CD4-positive, alpha-beta T cell (primary cell): ENCODE data around the gene KLRK1. TPM values are rescaled to one million over a fixed set of nuclear protein-coding genes. Genes with fewer than 3 reads are reported as not detected.

Experiments used
- ATAC-seq: fragments of 200-7000 bp; cut with Tn5 transposase; one replicate; pipeline ENCODE4 v1.10.0; 2022; ENCODE audit warnings: mild to moderate bottlenecking; ENCODE audit not compliant: poor library complexity
- CTCF ChIA-PET: fragments of 350-600 bp; sonication (Branson Sonifier 250); formaldehyde crosslinking; loops from one replicate; lab custom pipeline; 2021; ENCODE audit warnings: antibody characterized with exemption, inconsistent platforms; lab: Charles Lee
- POLR2A ChIA-PET: fragments of 350-600 bp; sonication (Branson Sonifier 250); formaldehyde crosslinking; loops from one replicate; lab custom pipeline; 2021; ENCODE audit warnings: antibody characterized with exemption, inconsistent platforms; lab: Charles Lee
- DNase-seq, 14 experiments: peaks; one replicate each; pipeline ENCODE4 v3.0.0-alpha.2; 2013 to 2020; ENCODE audit warnings: mixed read lengths in 2 of 14
- H3K27ac ChIP-seq, 2 donors: one replicate each; pipeline versions ENCODE4 v1.5.1 to v1.7.0; 2013; ENCODE audit warnings: low read length in 2 of 2, low read depth in 1 of 2, mild to moderate bottlenecking in 1 of 2
- H3K27me3 ChIP-seq, 2 experiments: 1 replicate in 1 of 2; 2 replicates in 1 of 2; pipeline versions ENCODE4 v1.6.1 to v1.7.0; 2013; ENCODE audit warnings: low read length in 2 of 2, control low read depth in 1 of 2, mild to moderate bottlenecking in 1 of 2, moderate library complexity in 1 of 2; ENCODE audit not compliant: insufficient read depth in 2 of 2, control insufficient read depth in 1 of 2
- H3K36me3 ChIP-seq: one replicate; pipeline ENCODE4 v1.6.1; 2013; ENCODE audit warnings: low read length, control low read depth; ENCODE audit not compliant: insufficient read depth
- H3K4me1 ChIP-seq: one replicate; pipeline ENCODE4 v1.6.1; 2013; ENCODE audit warnings: low read length, control low read depth; ENCODE audit not compliant: insufficient read depth
- H3K4me3 ChIP-seq: one replicate; pipeline ENCODE4 v1.5.1; 2013; ENCODE audit warnings: mild to moderate bottlenecking, low read length, moderate library complexity
- H3K9me3 ChIP-seq, 2 experiments: 1 replicate in 1 of 2; 2 replicates in 1 of 2; pipeline versions ENCODE4 v1.6.1 to v1.7.0; 2013; ENCODE audit warnings: low read length in 2 of 2, mild to moderate bottlenecking in 2 of 2, control low read depth in 1 of 2, moderate library complexity in 1 of 2; ENCODE audit not compliant: control insufficient read depth in 1 of 2, insufficient read depth in 1 of 2
- H3K27ac Mint-ChIP-seq: one replicate; pipeline ENCODE4 v1.8.0; 2020; ENCODE audit warnings: mixed read lengths
- H3K27me3 Mint-ChIP-seq: one replicate; pipeline ENCODE4 v1.8.0; 2021; ENCODE audit warnings: mixed read lengths
- H3K36me3 Mint-ChIP-seq: one replicate; pipeline ENCODE4 v1.8.0; 2021; ENCODE audit warnings: low read depth, mixed read lengths
- H3K4me1 Mint-ChIP-seq: one replicate; pipeline ENCODE4 v1.8.0; 2021; ENCODE audit warnings: low read depth, mixed read lengths
- H3K4me3 Mint-ChIP-seq: one replicate; pipeline ENCODE4 v1.8.0; 2020; ENCODE audit warnings: mild to moderate bottlenecking, mixed read lengths
- H3K9me3 Mint-ChIP-seq: one replicate; pipeline ENCODE4 v1.8.0; 2020; ENCODE audit warnings: mixed read lengths
- CTCF ChIP-seq: fragments of 200-600 bp; IDR thresholded peaks from one replicate; pipeline ENCODE4 v1.8.0; 2022; ENCODE audit warnings: antibody characterized with exemption, mild to moderate bottlenecking
- intact Hi-C, 2 experiments: fragments of 100-400 bp; cut with DNase I in 1 of 2; cut with micrococcal nuclease in 1 of 2; formaldehyde crosslinking; loops; one replicate each; pipeline versions ENCODE4 v1.15.1 to v1.9.0; 2023 to 2025; cut with DNase I, micrococcal nuclease
- total RNA-seq, 174 experiments: library from RNA in 2 of 174; stranded (reverse) in 2 of 174; gene quantifications; one replicate each; pipeline ENCODE4 v1.2.3 and lab custom pipeline; 2021 to 2026

The KLRK1 gene
- total RNA-seq, 2 experiments from 2014 or later: 0.96 to 1.0 TPM

- DNase-seq (no peak), ATAC-seq (no peak)
- Mint-ChIP-seq H3K27ac (no peak overlapping the region), H3K27me3 (peaks cover 34% of the 10 kb centered on the region), H3K36me3 (no peaks in the 10 kb centered on the region), H3K4me3 (no peak overlapping the region), H3K9me3 (no peaks in the 10 kb centered on the region), H3K4me1 (no peaks in the 10 kb centered on the region)
- Histone ChIP-seq H3K4me1 (no peaks in the 10 kb centered on the region), H3K4me3 (no peak overlapping the region), H3K27me3 (no peaks in the 10 kb centered on the region), H3K27ac (no peak overlapping the region), H3K9me3 (no peaks in the 10 kb centered on the region), H3K36me3 (no peaks in the 10 kb centered on the region)
- no peak for TF ChIP-seq CTCF
- intact Hi-C loops: no loop called here
- CTCF ChIA-PET: no interaction called here
- POLR2A ChIA-PET: no interaction called here
Measured at GRCh38 chr12:10386857-10387256, 3.0 kb downstream of the KLRK1 start.

- H3K36me3 ChIP-seq: no peaks in the 10 kb centered on the region
- no peak for TF ChIP-seq CTCF
- Mint-ChIP-seq H3K4me1 (no peaks in the 10 kb centered on the region), H3K27me3 (peaks cover 29% of the 10 kb centered on the region), H3K9me3 (no peaks in the 10 kb centered on the region), H3K36me3 (no peaks in the 10 kb centered on the region), H3K4me3 (no peak overlapping the region), H3K27ac (no peak overlapping the region)
- H3K4me1 ChIP-seq: no peaks in the 10 kb centered on the region
- POLR2A ChIA-PET: no interaction called here
- no peak for ATAC-seq
- no peaks in the 10 kb centered on the region for H3K27me3 ChIP-seq
- CTCF ChIA-PET: no interaction called here
- H3K27ac ChIP-seq: no peak overlapping the region
- no peak overlapping the region for H3K4me3 ChIP-seq
- no peak for DNase-seq
- no peaks in the 10 kb centered on the region for H3K9me3 ChIP-seq
- intact Hi-C loops: no loop called here
Measured at GRCh38 chr12:10385166-10385613, 4.7 kb downstream of the KLRK1 start.

GRCh38 chr12:10384191-10384590, 5.7 kb downstream of the KLRK1 start:
- ChIA-PET CTCF (no interaction called here), POLR2A (no interaction called here)
- Mint-ChIP-seq H3K9me3 (no peaks in the 10 kb centered on the region), H3K27me3 (peaks cover 22% of the 10 kb centered on the region), H3K36me3 (no peaks in the 10 kb centered on the region), H3K27ac (no peak overlapping the region), H3K4me3 (no peak overlapping the region), H3K4me1 (no peaks in the 10 kb centered on the region)
- no peaks in the 10 kb centered on the region for H3K27me3 ChIP-seq
- ATAC-seq (no peak), DNase-seq (no peak)
- no peak for TF ChIP-seq CTCF
- no peaks in the 10 kb centered on the region for H3K9me3 ChIP-seq
- H3K27ac ChIP-seq: no peak overlapping the region
- intact Hi-C loops: no loop called here
- no peak overlapping the region for H3K4me3 ChIP-seq
- no peaks in the 10 kb centered on the region for H3K4me1 ChIP-seq
- H3K36me3 ChIP-seq: no peaks in the 10 kb centered on the region
